LNCAP (cell line): ENCODE data around the gene SP1.
A peak's percentile ranks its signal among the peaks of the same experiment; 100 is the strongest.

Source experiments
- TF ChIP-seq, protein P1 (sequence below): fragments of 450-650 bp; IDR thresholded peaks from 2 replicates; pipeline ENCODE4 v1.5.1; 2017; ENCODE audit warnings: mild to moderate bottlenecking

SP1 gene

DNA sequence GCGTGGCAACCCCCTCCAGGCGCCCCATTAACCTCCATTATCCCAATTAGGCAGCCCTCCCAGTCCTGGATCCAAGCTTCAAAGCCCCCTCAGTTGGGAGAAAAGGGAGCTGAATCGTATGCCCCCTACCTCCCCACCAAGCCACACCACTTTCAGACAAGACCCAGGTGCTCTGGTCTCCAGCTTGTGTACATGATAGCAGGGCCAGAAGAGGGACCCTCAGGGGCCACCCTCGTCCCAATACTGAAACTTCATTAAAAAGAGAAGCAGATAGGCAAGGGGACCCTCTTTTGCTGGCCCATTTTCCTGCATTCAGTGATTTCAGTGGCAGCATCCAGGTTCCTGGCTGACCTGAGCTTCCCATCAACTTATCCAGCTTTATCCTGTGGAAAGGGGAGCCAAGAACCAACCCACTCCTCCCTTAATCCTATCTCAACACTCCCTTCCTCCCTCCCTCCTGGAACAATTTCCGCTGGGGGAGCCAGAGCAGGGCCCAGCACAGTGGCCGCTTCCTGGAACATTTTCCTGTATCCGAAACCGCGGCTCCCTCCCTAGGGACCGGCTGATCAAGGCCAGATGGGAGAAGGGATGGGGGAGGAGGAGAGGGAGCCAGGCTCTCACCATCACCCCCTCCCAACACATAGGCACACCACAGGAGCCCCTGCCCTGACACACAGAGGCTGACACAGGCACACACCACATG, 34.3 kb upstream of the SP1 start:
- TF ChIP-seq, protein P1, sequence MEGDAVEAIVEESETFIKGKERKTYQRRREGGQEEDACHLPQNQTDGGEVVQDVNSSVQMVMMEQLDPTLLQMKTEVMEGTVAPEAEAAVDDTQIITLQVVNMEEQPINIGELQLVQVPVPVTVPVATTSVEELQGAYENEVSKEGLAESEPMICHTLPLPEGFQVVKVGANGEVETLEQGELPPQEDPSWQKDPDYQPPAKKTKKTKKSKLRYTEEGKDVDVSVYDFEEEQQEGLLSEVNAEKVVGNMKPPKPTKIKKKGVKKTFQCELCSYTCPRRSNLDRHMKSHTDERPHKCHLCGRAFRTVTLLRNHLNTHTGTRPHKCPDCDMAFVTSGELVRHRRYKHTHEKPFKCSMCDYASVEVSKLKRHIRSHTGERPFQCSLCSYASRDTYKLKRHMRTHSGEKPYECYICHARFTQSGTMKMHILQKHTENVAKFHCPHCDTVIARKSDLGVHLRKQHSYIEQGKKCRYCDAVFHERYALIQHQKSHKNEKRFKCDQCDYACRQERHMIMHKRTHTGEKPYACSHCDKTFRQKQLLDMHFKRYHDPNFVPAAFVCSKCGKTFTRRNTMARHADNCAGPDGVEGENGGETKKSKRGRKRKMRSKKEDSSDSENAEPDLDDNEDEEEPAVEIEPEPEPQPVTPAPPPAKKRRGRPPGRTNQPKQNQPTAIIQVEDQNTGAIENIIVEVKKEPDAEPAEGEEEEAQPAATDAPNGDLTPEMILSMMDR = no peak

DNA sequence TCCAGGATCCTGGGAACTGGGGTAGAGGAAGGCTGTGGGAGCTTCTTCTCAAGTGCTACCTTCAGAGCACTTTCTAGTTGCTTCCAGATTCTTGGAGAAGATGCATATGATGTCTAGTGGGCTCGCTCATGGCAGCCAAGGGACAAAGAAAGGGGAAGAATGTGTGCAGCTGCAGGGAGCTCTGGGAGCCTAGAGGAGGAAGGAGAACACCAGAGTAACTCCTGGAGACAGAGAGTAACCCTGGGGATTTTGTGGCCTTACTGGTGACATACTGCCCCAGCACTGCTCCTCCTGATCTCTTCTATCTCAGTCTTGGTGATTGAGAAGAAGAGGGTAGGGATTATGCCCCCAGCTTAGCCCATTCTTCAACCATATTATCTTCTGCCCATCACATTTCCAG, 33.5 kb upstream of the SP1 start:
- TF ChIP-seq, protein P1 = no peak

DNA sequence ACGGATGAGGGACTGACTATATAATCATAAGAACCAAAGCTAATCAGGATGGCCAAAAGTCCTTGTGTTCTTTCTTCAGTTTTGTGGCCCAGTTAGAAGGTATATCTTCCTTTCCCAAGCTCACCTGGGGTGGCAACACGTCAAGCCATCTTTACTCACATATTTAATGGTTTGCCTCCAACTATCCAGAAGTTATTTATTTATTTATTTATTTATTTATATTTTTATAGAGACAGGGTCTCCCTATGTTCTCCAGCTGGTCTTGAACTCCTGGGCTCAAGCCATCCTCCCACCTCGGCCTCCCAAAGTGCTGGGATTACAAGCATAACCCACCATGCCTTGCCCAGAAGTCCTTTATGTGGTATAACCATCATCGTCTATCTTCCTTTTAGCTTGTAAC, 32.1 kb upstream of the SP1 start:
- TF ChIP-seq, protein P1 = no peak

DNA sequence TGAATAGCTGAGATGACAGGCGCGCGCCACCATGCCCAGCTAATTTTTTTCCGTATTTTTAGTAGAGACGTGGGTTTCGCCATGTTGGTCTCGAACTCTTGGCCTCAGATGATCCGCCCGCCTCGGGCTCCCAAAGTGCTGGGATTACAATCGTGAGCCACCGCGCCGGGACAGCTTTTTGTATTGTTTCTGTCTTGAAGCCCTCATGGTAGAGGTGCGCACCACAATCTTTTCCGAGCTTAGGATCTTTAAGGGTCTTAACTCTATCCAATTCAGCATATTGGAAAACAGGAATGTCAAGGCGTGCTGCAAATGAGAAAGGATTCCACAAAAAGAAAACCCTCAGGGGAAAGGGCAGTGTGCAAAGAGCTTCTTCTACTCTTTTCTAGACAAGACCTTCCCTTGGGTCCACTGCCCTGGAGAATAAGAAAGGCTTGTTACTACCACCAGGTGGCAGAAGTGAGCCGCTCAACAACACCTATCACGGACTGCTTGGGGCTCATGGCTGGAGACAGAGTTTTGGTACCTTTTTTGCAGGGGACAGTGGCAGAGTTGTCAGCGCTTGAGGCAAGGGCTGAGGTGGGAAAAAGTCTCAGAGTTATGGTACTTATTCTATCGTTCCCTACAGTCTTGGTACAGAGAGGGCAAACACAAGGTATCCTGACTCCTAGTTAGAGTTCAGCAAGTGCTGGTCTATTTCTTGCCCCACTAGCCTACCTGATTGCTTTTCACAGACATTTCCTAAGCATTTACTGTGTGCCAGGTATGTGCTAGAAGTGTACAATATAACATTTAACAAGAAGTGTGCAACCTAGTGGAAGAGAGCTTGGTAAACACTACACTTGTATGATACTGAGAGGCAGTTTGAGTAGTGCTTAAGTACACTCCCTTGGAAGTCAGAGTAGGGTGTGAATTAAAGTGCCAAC, 27.4 kb upstream of the SP1 start:
- TF ChIP-seq, protein P1 = peak; percentile 80

DNA sequence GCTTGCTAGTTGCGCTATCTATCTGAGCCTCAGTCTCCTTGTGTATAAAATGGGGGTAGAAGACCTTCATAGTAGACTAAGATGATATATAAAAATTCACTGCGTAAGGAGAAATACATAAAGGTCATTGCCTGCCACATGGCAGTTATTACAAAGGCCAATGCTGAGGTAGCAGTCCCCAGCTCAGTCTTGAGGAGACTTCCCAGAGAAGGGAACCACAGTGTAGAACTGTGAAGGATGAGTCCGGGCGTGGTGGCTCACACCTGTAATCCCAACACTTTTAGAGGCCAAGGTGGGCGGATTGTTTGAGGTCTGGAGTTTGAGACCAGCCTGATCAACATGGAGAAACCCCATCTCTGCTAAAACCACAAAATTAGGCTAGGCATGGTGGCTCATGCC, 26.7 kb upstream of the SP1 start:
- TF ChIP-seq, protein P1 = no peak

DNA sequence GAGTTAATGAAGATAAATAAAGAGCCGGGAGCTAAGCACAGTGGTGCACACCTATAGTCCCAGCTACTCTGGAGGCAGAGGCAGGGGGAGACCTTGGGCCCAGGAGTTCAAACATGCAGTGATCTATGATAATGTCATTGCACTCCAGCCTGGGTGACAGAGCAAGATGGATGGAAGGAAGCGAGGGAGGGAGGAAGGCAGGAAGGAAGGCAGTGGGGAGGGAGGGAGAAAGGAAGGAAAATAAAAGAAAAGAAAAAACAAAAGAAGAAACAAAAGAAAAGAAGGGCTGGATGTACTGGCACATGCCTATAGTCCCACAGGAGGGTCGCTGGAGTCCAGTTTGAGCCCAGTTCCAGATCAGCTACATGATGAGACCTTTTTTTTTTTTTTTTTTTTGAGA, 24.9 kb upstream of the SP1 start:
- TF ChIP-seq, protein P1 = no peak

DNA sequence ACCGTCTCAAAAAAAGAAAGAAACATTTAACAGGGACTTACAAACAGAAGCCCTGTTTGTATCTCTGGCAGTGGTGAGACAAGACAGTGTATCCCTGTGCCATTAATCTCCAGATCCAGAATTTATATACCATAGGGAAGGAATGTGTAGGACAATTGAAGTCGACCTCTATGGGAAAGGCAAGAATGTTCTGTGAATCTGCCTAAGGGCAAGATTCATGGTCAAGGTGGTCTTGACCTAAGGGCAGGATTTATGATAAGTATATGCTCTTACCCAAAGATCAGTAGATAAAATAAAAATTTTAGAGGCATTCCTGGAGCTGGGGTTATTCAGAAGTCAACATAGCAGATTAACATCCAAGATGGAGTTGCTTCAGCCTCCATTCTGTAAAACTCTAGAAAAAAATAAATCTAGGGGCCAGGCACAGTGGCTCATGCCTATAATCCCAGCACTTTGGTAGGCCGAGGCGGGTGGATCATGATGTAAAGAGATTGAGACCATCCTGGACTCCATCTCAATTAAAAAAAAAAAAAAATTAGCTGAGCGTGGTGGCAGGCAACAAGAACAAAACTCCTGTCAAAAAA, 21.0 kb upstream of the SP1 start:
- TF ChIP-seq, protein P1 = no peak
